Measurements from ENCODE around the gene REEP2. TPM values are rescaled to one million over a fixed set of nuclear protein-coding genes. Genes with fewer than 3 reads are reported as not detected.
"Not testable (repeated sequence)": the region's sequence is repeated elsewhere in the genome, so short reads cannot be mapped to it uniquely, and the experiment has no call there.

REEP2 gene
- total RNA-seq, 3 donors from 2014 or later, result 0.88 to 2.7 (median 0.98) TPM

GRCh38 chr5:138471052-138471361, 32.1 kb downstream of the REEP2 start:
- intact Hi-C loops (cut with DNase I; ENCODE audit: low total_unique reads), result no loop called here
- DNase-seq (ENCODE audit: low spot score in 2 of 2), result no peak
- TF ChIP-seq CTCF (IDR thresholded peaks at IDR 0.05) (no peak), POLR2A (IDR thresholded peaks at IDR 0.05) (no peak), POLR2AphosphoS5 (IDR thresholded peaks at IDR 0.05) (no peak)
- H3K27ac ChIP-seq, result peak overlapping the region; percentile 66 to 67
- H3K36me3 ChIP-seq, result no peaks in the 10 kb centered on the region
- peaks cover 6 to 8% of the 10 kb centered on the region in 2 donors for H3K4me1 ChIP-seq
- no peaks in the 10 kb centered on the region for H3K9me3 ChIP-seq
- no peak overlapping the region for H3K4me3 ChIP-seq
- no peaks in the 10 kb centered on the region for H3K27me3 ChIP-seq

GRCh38 chr5:138472353-138472752, 33.5 kb downstream of the REEP2 start:
- DNase-seq (ENCODE audit: low spot score in 2 of 2), result no peak
- H3K27ac ChIP-seq, result peak overlapping the region; percentile 1 to 61
- H3K9me3 ChIP-seq, result no peaks in the 10 kb centered on the region
- intact Hi-C loops (cut with DNase I; ENCODE audit: low total_unique reads), result no loop called here
- H3K27me3 ChIP-seq, result no peaks in the 10 kb centered on the region
- TF ChIP-seq POLR2AphosphoS5 (IDR thresholded peaks at IDR 0.05) (peak in 1 of 3 donors; percentile 15), POLR2A (IDR thresholded peaks at IDR 0.05) (no peak)
- no peak overlapping the region for H3K4me3 ChIP-seq
- no peaks in the 10 kb centered on the region for H3K36me3 ChIP-seq
- H3K4me1 ChIP-seq, result peaks cover 6 to 8% of the 10 kb centered on the region in 2 donors

- DNase-seq (ENCODE audit: low spot score in 2 of 2); H3K27ac ChIP-seq; H3K36me3 ChIP-seq; H3K27me3 ChIP-seq; H3K4me3 ChIP-seq; intact Hi-C loops (cut with DNase I; ENCODE audit: low total_unique reads); H3K9me3 ChIP-seq; H3K4me1 ChIP-seq: not testable (repeated sequence)
Measured at GRCh38 chr5:138473151-138473550, 34.3 kb downstream of the REEP2 start.

DNA sequence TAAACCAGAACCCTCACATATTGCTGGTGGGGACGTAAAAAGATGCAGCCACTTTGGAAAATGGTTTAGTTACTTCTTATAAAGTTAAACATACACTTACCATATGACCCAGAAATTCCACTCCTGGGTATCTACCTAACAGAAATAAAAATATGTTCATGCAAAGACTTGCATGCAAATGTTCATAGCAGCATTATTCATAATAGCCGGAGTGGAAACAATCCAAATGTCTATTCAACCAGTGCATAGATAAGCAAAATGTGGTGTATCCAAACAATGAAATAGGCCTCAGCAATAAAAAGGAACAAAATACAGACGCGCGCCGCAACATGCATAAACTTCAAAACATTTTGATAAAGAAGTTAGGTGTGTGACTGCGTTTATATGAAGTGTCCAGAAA, 38.1 kb downstream of the REEP2 start:
- Histone ChIP-seq H3K4me1 (no peaks in the 10 kb centered on the region), H3K9me3 (no peaks in the 10 kb centered on the region), H3K27me3 (no peaks in the 10 kb centered on the region), H3K4me3 (no peak overlapping the region), H3K27ac (no peak overlapping the region), H3K36me3 (no peaks in the 10 kb centered on the region)
- TF ChIP-seq POLR2AphosphoS5 (IDR thresholded peaks at IDR 0.05), result no peak
- DNase-seq (ENCODE audit: low spot score in 2 of 2), result no peak
- intact Hi-C loops (cut with DNase I; ENCODE audit: low total_unique reads), result no loop called here

DNA sequence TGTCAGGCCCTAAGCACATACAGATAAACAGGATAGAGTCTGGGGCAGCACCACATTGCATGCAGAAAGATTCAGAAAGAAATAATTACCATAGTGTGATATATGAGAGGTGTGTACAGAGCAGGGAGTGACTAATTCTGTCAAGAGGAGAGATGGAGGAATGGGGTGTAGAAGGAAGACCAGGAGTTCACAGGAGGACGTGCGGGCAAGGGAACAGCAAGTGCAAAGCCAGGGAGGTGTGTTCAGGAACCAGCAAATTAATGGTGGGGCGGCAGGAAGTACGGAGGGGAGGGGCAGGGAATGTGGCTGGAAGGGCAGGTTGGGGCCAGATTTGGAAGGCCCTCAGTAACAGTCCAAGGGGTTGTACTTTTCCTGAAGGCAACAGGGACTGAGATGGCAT, 43.8 kb downstream of the REEP2 start:
- TF ChIP-seq POLR2AphosphoS5 (IDR thresholded peaks at IDR 0.05) (no peak), CTCF (IDR thresholded peaks at IDR 0.05) (no peak), POLR2A (IDR thresholded peaks at IDR 0.05) (no peak)
- H3K9me3 ChIP-seq, result no peaks in the 10 kb centered on the region
- no peaks in the 10 kb centered on the region for H3K27me3 ChIP-seq
- intact Hi-C loops (cut with DNase I; ENCODE audit: low total_unique reads), result no loop called here
- DNase-seq (ENCODE audit: low spot score in 2 of 2), result no peak
- H3K4me1 ChIP-seq, result no peaks in the 10 kb centered on the region
- H3K27ac ChIP-seq, result no peak overlapping the region
- H3K4me3 ChIP-seq, result no peak overlapping the region
- no peaks in the 10 kb centered on the region for H3K36me3 ChIP-seq

- H3K9me3 ChIP-seq, result no peaks in the 10 kb centered on the region
- no peak for DNase-seq (ENCODE audit: low spot score in 2 of 2)
- TF ChIP-seq CTCF (IDR thresholded peaks at IDR 0.05), result no peak
- TF ChIP-seq POLR2A (IDR thresholded peaks at IDR 0.05), result no peak
- TF ChIP-seq POLR2AphosphoS5 (IDR thresholded peaks at IDR 0.05), result no peak
Measured at GRCh38 chr5:138488481-138488945, 49.7 kb downstream of the REEP2 start.

DNA sequence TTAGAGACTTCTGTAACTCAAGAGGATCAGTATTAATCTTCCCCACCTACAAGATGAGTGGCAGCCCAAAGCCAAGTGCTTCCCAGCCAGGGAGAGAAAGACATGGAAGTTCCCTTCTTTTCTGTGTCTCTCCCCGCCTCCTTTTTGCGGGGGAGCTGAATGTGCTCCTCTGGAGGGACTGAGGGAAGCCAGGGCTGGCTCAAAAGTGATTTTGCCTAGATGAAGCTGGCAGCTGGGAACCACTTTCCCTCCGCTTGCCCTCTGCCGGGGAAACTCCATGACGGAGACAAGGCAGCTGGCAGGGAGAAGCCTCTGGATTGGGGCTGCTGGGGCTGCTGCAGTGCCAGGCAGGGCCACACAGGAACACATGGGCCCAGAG, 50.8 kb downstream of the REEP2 start:
- H3K36me3 ChIP-seq, result no peaks in the 10 kb centered on the region
- H3K4me1 ChIP-seq, result peaks cover 13 to 15% of the 10 kb centered on the region in 2 donors
- no peaks in the 10 kb centered on the region for H3K9me3 ChIP-seq
- no peak overlapping the region for H3K27ac ChIP-seq
- intact Hi-C loops (cut with DNase I; ENCODE audit: low total_unique reads), result no loop called here
- no peak overlapping the region for H3K4me3 ChIP-seq
- peak in 1 of 2 donors; percentile 55 for DNase-seq (ENCODE audit: low spot score in 2 of 2)
- no peaks in the 10 kb centered on the region for H3K27me3 ChIP-seq
- TF ChIP-seq CTCF (IDR thresholded peaks at IDR 0.05) (no peak), POLR2A (IDR thresholded peaks at IDR 0.05) (no peak), POLR2AphosphoS5 (IDR thresholded peaks at IDR 0.05) (no peak)

More at GRCh38 chr5:138488481-138488945, 49.7 kb downstream of the REEP2 start:
- intact Hi-C loops (cut with DNase I; ENCODE audit: low total_unique reads), result no loop called here
- H3K36me3 ChIP-seq, result no peaks in the 10 kb centered on the region
- H3K4me3 ChIP-seq, result no peak overlapping the region
- no peak overlapping the region for H3K27ac ChIP-seq
- peaks cover 13 to 15% of the 10 kb centered on the region in 2 donors for H3K4me1 ChIP-seq
- no peaks in the 10 kb centered on the region for H3K27me3 ChIP-seq
